ENCODE data around the gene CXADR.

GRCh38 chr21:17622018-17622417 lies 109.2 kb downstream of the CXADR start:
- no peak for TF ChIP-seq POLR2A (IDR thresholded peaks at IDR 0.05; ENCODE audit: low read length)
- no peak for TF ChIP-seq GATA1 (IDR thresholded peaks at IDR 0.05; ENCODE audit: low read depth, low read length)
